Brain microvascular endothelial cell (primary cell): ENCODE data around the gene CFAP54.
"Not testable (repeated sequence)": the region's sequence is repeated elsewhere in the genome, so short reads cannot be mapped to it uniquely, and the experiment has no call there.

Experiments
- DNase-seq: peaks from one replicate; pipeline ENCODE4 v3.0.0-alpha.2; 2020
- H3K27ac ChIP-seq: fragments of 250-450 bp; sonication (Bioruptor Pico); 2 replicates; pipeline ENCODE4 v1.5.1; 2020; ENCODE audit warnings: mild to moderate bottlenecking, moderate library complexity
- H3K27me3 ChIP-seq: fragments of 250-450 bp; sonication (Bioruptor Pico); replicated peaks from 2 replicates; pipeline ENCODE4 v1.5.1; 2020; ENCODE audit warnings: mild to moderate bottlenecking
- H3K36me3 ChIP-seq: fragments of 250-450 bp; sonication (Bioruptor Pico); replicated peaks from 2 replicates; pipeline ENCODE4 v1.5.1; 2020; ENCODE audit warnings: mild to moderate bottlenecking
- H3K4me3 ChIP-seq: 2 replicates; pipeline ENCODE4 v1.5.1; 2011; ENCODE audit warnings: low read depth, mild to moderate bottlenecking, control low read depth, low read length, moderate library complexity
- CTCF ChIP-seq: IDR thresholded peaks from 2 replicates; pipeline ENCODE4 v1.5.1; 2011; ENCODE audit warnings: low read depth, mild to moderate bottlenecking, moderate library complexity, low read length, control low read depth, inconsistent platforms; ENCODE audit errors: missing control alignments
- in situ Hi-C: cut with HindIII; loops from 2 replicates; pipeline ENCODE4 v1.10.0; 2017; ENCODE audit warnings: low sequenced_read_pairs, low pct_ligation_motif_present

Gene CFAP54

GRCh38 chr12:96456265-96456974, 33.0 kb upstream of the CFAP54 start:
- Histone ChIP-seq H3K27ac (no peak overlapping the region), H3K4me3 (no peak overlapping the region), H3K27me3 (no peaks in the 10 kb centered on the region), H3K36me3 (no peaks in the 10 kb centered on the region)
- in situ Hi-C loops, result no loop called here
- TF ChIP-seq CTCF, result no peak
- DNase-seq, result no peak

- DNase-seq, result no peak
- Histone ChIP-seq H3K36me3 (no peaks in the 10 kb centered on the region), H3K27ac (no peak overlapping the region), H3K4me3 (no peak overlapping the region), H3K27me3 (no peaks in the 10 kb centered on the region)
- no peak for TF ChIP-seq CTCF
- in situ Hi-C loops, result no loop called here
Measured at GRCh38 chr12:96457191-96457930, 32.0 kb upstream of the CFAP54 start.

- H3K36me3 ChIP-seq, in situ Hi-C loops, H3K27me3 ChIP-seq, H3K4me3 ChIP-seq, DNase-seq, H3K27ac ChIP-seq: not testable (repeated sequence)
Measured at GRCh38 chr12:96459281-96459680, 30.1 kb upstream of the CFAP54 start.

GRCh38 chr12:96462571-96463280, 26.7 kb upstream of the CFAP54 start:
- in situ Hi-C loops, result no loop called here

GRCh38 chr12:96465896-96466295, 23.5 kb upstream of the CFAP54 start:
- no peak for TF ChIP-seq CTCF
- Histone ChIP-seq H3K36me3 (no peaks in the 10 kb centered on the region), H3K27me3 (no peaks in the 10 kb centered on the region), H3K4me3 (no peak overlapping the region), H3K27ac (no peak overlapping the region)
- DNase-seq, result no peak
- in situ Hi-C loops, result no loop called here

More at GRCh38 chr12:96462571-96463280, 26.7 kb upstream of the CFAP54 start:
- Histone ChIP-seq H3K27me3 (no peaks in the 10 kb centered on the region), H3K36me3 (no peaks in the 10 kb centered on the region), H3K27ac (no peak overlapping the region), H3K4me3 (no peak overlapping the region)
- no peak for DNase-seq
- TF ChIP-seq CTCF, result no peak
